ENCODE data around the gene DCX.
"Not testable (repeated sequence)": the region's sequence is repeated elsewhere in the genome, so short reads cannot be mapped to it uniquely, and the experiment has no call there.

Gene DCX

DNA sequence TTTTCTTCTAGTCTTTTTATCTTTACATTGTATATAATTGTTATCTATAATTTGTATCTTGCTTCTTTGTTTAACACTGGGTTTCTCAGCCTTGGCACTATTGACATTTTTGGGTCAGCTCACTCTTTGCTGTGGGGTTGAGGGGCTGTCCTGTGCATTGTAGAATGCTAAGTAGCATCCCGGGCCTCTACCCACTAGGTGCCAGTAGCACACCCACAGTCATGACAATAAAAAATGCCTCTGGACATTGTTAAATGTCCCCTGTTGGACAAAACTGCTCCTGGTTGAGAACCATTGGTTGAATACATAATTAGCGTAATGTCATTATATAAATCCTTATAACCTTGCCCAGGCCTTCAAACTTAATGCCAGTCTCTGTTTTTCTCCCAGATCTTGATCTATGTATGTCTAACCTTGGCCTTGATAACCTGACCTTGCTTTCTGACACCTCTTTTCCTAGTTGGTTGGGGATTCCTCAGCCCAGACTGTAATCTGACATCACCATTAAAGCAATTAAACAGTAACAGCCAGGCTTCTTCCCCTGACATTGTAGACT, 46.1 kb downstream of the DCX start:
- no peak for DNase-seq

GRCh38 chrX:111363741-111364140, 48.3 kb downstream of the DCX start:
- DNase-seq, result no peak

DNA sequence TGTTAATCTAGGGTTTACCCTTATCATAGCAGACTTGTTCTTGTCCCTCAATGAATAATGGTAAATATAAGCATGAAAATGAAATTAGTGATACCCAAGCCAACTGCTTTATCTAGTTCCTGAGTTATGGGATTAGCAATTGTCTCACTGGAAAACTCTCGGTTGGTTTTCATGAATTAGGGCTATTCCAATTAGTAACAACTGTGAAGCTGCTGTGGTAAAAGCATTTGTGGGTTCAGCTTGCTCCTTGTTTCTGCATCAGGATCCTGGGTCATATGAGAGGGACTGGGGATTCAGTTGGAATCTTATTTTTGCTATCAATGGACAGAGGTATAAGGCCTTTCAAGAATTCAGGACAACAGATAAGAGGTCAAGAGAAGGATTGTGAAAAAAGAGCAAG, 50.2 kb downstream of the DCX start:
- DNase-seq, result no peak

DNA sequence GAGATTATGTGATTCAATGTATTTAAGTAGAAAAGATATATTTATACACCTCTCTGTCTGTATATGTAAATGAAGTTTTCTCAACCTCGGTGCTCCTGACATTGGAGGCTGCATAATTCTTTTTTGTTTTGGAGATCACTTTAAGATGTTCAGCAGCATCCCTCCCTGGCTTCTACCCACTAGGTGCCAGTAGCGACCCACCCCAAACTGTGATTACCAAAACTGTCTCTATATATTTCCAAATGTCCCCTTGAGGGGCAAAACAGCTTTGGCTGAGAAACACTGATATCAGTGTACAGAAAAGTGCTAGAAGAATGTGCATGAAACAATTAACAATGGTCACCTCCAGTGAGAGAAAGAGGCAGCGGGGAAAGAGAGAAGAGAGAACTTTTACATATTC, 51.2 kb downstream of the DCX start:
- DNase-seq, result no peak

DNA sequence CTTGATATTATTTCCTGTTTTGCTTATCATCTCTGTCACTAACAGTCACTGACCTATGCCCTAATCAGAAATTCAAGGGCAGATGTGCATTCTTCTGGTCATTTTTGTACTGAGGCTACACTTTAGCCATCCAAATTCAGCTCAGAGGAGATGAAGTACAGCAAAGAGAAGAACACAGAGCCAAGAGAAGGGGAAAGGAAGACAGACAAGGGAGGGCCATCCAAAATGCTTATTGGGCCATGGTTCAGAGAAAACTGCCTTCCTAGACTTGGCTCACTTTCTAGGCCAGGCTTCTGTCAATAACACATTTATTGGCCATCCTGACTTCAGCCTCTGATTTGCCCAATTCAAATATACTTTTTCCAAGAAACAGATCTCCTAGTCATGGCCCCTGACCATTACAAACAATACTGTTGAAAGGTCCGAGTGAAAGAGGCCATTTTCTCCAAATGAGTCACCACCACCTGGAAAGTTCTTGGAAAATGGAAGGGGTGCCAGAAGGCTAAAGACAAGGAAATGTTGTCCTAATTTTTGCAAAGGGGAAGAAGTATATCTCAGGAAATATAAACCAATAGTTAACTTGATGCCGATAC, 56.4 kb downstream of the DCX start:
- DNase-seq, result no peak

DNA sequence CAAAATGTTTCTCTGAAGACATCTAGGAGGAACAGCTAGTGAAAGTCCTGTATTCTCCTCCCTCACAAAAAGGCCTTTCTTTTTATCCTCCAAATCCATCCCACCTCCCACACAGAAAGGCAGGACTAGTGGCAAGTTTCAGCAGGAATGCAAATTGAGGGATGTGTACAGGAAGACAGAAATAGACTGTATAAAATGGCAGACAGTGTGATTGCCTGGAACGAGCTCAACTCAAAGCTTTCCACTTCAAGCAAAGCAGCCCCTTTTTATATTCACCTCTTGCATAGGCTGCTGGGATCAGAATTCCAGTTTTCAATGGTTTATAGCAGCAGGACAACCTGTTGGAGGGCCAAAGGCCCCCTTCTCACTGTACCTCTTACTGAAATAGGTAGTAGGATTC, 57.5 kb downstream of the DCX start:
- DNase-seq, result no peak

DNA sequence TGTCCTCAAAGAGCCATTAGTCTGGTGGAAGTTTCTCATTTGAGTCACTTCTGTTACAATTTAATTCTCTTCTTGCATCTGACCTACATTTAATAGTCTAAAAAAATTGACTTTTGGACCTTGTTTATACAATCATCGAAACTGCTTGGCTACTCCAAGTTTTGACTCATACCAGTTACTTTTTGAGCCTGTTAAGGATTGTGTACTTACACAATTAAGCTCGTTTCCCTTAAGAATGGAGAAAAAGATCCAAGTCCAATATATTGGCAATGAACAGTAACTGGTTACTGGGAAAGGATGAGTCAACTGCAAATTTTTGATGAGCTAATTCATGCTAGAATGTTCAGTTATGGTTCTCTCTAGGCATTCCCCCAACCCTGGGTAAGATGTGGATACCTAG, 58.2 kb downstream of the DCX start:
- DNase-seq, result no peak

DNA sequence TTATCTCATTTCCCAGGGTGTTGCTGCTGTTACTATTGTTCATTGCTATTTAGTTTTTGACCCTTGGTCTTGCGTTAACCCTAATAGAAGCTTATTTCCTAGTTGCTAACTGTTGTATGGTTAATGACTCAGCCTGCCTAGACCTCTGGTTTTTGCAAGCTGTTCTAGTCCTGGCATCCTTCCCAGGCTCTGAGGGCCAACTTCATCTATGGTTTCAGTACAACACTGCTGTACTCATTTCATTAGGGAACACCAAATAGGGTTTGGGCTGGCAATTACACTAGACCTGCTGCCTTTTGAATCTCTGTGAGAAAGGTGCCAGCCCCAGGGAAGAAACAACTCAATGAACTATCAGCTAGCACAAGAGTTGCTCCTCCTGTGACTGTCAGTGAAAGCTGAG, 59.6 kb downstream of the DCX start:
- DNase-seq, result no peak

- no peak for DNase-seq
These were observed 62.1 kb downstream of the DCX start for GRCh38 chrX:111349934-111350333.

GRCh38 chrX:111349101-111349500, 62.9 kb downstream of the DCX start:
- no peak for DNase-seq

DNA sequence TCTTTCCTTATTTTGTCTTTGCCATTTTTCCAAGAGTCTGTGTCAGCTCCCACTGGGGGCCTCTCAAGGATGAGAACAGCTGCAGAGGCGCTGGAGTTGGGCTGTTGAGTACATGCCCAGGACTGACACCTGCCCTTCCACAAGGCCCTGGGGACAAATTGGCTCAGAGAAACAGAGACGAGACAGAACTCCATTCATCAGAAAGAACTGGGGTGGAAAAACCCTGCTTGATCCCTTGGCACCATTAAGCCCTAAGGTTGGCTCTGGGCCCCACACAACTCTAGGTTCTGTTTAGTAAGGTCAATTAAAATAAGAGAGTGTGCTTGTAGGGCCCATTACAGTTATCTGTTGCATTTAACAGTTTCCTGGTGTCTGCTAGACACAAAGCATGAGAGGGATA, 63.6 kb downstream of the DCX start:
- DNase-seq, result no peak

- not testable (repeated sequence) for DNase-seq
These were observed 65.8 kb downstream of the DCX start for GRCh38 chrX:111346150-111346549.

GRCh38 chrX:111340054-111340453, 71.9 kb downstream of the DCX start:
- no peak for DNase-seq

- no peak for DNase-seq
These were observed 72.8 kb downstream of the DCX start for GRCh38 chrX:111339212-111339611.

- DNase-seq, result no peak
These were observed 73.8 kb downstream of the DCX start for GRCh38 chrX:111338095-111338698.

GRCh38 chrX:111337067-111337637, 74.8 kb downstream of the DCX start:
- DNase-seq, result no peak

GRCh38 chrX:111336141-111336540, 75.9 kb downstream of the DCX start:
- DNase-seq, result no peak

- DNase-seq, result no peak
These were observed 82.6 kb downstream of the DCX start for GRCh38 chrX:111329370-111329769.

DNA sequence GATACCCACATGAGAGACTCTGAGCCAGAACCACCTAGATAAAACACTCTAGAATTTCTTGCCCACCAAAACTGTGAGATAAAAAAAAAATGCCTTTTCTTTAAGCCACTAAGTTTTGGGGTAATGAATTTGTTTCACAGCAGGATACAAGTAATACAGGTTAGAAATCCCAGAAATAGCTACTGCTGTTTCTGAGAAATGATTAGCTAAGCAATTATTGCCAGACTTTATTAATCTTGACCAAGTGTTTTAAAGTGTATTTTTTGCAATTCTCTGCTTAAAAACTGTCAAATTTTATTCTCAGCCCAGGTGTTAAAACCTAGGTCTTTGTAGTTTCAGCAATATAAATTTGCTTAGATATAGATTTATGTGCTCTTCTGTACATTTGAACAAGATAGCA, 83.1 kb downstream of the DCX start:
- no peak for DNase-seq

GRCh38 chrX:111322231-111322855, 89.6 kb downstream of the DCX start:
- DNase-seq, result no peak

DNA sequence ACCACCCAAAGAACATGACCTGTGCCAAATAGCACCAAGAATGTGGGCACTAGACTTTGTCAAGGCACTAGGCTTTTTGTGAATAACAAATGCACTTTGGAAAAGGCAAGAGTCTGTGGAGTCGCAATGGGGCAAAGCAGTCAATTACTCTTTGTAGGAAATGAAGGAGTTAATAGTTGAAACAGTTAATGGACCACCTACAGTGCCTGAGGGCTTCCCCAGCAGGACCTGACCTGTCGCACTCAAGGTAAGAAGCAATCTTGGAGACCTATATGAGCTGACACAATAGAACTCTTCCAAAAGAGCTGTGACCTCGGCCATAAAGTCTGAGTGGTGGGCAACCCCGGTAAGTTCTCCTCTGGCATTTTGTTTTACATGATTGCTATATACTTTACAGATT, 92.5 kb downstream of the DCX start:
- no peak for DNase-seq

DNA sequence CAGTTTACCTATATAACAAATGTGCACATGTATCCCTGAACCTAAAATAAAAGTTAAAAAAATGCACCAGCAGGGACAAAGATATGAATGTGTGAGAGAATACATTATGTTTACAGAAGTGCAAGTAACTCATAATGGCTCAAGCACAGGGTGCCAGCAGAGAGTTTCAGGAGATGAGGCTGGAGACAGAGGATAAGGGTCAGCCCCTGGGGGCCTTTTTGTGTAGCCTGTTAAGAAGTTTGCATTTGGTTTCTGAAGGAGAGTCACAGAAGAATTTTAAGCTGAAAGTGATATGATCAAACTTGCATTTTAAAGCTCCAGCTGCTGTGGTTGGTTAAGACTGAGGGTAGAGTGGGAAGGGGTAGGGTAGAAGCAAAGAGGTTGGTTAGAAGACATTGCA, 93.1 kb downstream of the DCX start:
- no peak for DNase-seq

DNA sequence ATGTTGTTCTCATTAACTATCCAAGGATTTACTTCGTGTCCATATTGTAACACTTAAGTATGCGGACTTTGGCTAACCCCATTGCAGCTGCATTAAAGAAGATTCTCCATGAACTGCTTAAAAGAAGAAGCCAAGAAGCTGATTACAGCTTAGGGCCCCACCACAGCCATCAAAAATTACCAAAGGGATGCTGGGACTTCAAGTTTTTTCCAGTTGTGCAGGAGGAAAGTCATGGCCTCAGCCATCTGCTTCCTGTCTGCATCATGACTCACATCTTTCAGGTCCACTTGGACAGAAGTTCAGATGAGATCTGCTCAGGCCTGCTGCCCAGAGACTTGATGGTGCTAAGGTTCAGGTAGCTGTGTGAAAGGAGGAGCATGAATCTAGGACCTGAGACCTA, 102.9 kb downstream of the DCX start:
- DNase-seq, result no peak

DNA sequence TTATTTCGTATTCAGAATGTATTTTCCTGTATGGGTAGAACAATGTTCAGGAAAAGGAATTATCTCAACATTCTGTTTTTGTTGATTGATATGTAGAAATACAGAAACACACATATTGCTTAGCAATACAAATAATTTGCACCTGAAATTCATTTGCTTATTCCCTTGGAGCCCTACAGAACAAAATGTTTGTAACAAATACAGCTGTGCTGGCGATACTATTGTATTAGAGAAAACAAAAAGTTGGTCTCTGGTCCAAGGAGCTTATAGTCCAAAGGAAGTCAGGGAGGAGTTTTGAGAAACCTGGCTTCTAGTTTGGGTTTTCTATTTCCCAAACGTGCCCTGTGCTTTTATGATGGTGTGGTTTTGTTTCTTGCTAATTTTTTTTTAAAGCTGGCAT, 104.0 kb downstream of the DCX start:
- DNase-seq, result no peak
